Activated CD8-positive, alpha-beta T cell treated with anti-CD3 and anti-CD28 coated beads for 36 hours (primary cell): ENCODE results near the gene PDIA5. TPM values are rescaled to one million over a fixed set of nuclear protein-coding genes. Genes with fewer than 3 reads are reported as not detected.

Source experiments
- ATAC-seq: fragments of 200-7000 bp; cut with Tn5 transposase; one replicate; pipeline ENCODE4 v1.10.0; 2021; ENCODE audit warnings: mild to moderate bottlenecking, moderate library complexity
- CTCF ChIA-PET: fragments of 350-600 bp; sonication (Branson Sonifier 250); formaldehyde crosslinking; loops from one replicate; lab custom pipeline; 2021; ENCODE audit warnings: antibody characterized with exemption; lab: Charles Lee
- POLR2A ChIA-PET: fragments of 350-600 bp; sonication (Branson Sonifier 250); formaldehyde crosslinking; loops from one replicate; lab custom pipeline; 2021; ENCODE audit warnings: antibody characterized with exemption; lab: Charles Lee
- DNase-seq: peaks from one replicate; pipeline ENCODE4 v3.0.0-alpha.2; 2020
- H3K27ac Mint-ChIP-seq: one replicate; pipeline ENCODE4 v1.8.0; 2021; ENCODE audit warnings: mild to moderate bottlenecking, mixed read lengths
- H3K27me3 Mint-ChIP-seq: one replicate; pipeline ENCODE4 v1.8.0; 2021; ENCODE audit warnings: mixed read lengths
- H3K36me3 Mint-ChIP-seq: one replicate; pipeline ENCODE4 v1.8.0; 2021; ENCODE audit warnings: low read depth, mixed read lengths
- H3K4me1 Mint-ChIP-seq: one replicate; pipeline ENCODE4 v1.8.0; 2021; ENCODE audit warnings: low read depth, mixed read lengths
- H3K4me3 Mint-ChIP-seq: one replicate; pipeline ENCODE4 v1.8.0; 2021; ENCODE audit warnings: mild to moderate bottlenecking, moderate library complexity, mixed read lengths
- H3K9me3 Mint-ChIP-seq: one replicate; pipeline ENCODE4 v1.8.0; 2021; ENCODE audit warnings: mixed read lengths
- CTCF ChIP-seq: fragments of 200-600 bp; IDR thresholded peaks from one replicate; pipeline ENCODE4 v1.8.0; 2022; ENCODE audit warnings: antibody characterized with exemption, mild to moderate bottlenecking
- intact Hi-C: fragments of 100-400 bp; cut with micrococcal nuclease; formaldehyde crosslinking; loops from one replicate; pipeline ENCODE4 v1.10.0; 2022
- total RNA-seq, 2 experiments: library from RNA; stranded (reverse); gene quantifications; one replicate each; pipeline ENCODE4 v1.2.3, GENCODE V29; 2021

The PDIA5 gene
- total RNA-seq, 2 experiments from 2014 or later, result 17.9 to 19.0 TPM

DNA sequence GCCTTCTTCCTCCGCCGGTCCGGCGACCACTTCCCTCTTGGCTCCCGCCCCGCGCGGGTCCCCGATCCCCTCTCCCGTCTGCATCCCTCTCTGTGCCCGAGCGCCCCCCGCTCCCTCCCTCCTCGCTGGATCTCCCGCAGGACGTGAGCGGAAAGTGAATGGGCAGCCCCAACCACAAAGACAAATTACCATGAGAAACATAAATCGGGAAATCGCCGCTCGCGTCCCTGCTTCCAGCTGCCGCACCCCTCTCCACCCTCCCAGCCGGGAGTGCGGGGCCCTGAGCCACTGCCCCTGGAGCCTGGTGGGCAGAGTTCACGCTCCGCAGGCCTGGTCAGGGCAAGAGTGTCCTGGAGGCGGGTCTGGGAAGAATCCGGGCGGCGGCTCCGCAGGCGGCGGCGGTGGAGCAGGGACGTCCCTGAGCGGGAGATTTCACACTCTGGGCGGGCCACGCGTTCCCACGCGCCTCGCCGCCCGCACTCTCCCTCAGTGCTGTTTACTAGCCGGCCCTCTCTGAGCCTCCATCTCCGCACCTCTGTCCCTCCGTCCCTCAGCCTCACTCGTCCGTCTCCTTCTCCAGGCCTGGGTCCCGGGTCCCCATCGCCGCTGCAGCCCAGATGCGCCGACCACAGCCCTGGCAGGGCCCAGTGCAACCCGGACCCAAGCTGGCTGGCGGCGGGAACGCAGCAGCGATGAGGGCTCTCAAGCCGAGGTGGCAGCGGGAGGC, 40.1 kb upstream of the PDIA5 start:
- H3K9me3 Mint-ChIP-seq, result no peaks in the 10 kb centered on the region
- H3K27me3 Mint-ChIP-seq, result peaks cover 63% of the 10 kb centered on the region
- ChIA-PET CTCF (interaction anchor here (1.3 to 5.2 kb wide), 6 partner anchors 11 to 1480 kb away, joined by 3 to 38 read pairs (median 6); partner anchors contain the start of gene POLQ), POLR2A (no interaction called here)
- DNase-seq, result peak; percentile 20
- intact Hi-C loops, result loop anchor here (10.0 kb wide), 2 partner anchors 82 to 272 kb away; no protein-coding TSS in a partner anchor
- peaks cover 13% of the 10 kb centered on the region for H3K4me1 Mint-ChIP-seq
- H3K36me3 Mint-ChIP-seq, result no peaks in the 10 kb centered on the region
- no peak for TF ChIP-seq CTCF
- no peak overlapping the region for H3K27ac Mint-ChIP-seq
- peak; percentile 40 for ATAC-seq
- peak overlapping the region; percentile 40 for H3K4me3 Mint-ChIP-seq

DNA sequence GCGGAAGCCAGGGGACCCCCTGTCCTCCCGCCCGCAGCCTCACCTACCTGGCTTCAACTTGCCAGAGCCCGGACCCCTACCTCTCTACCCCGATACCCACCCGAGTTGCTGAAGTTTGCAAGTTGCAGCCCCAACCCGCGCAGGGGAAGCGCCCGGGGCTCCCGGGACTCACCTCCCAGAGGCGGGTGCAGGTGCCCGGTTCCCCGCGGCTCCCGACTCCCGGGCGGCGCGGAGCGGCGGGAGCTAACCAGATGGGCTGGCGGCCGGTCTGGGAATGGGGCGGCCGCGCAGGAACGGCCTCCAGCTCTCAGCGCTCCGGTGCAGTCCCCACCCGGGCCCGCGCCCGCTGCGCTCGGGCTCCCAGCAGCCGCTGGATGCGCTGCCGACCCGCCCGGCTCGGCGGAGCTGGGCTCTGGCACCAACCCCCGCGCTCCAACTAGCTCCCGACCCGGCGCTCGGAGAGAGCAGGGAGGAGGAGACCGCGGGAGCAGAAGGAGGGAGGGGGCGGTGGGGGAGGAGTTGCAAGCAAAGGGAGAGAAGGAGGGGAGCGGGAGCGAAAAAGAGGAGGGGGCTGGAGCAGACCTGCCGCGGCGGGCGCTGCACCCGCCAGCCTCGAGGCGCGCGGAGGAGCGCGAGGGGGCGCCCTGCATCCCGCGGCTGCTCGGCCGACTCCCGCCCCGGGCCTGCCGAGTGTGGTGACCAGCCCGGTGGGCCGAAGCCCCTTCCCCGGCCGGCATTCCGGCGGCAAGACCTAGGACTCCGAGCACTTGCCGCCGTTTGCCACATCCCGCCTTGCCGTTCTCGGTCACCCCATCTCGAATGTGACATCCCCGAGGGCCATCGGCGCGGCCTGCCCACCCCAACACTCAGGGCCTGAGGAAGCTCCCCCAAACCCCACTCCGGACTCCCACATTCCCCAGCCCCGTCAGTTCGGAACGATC, 39.3 kb upstream of the PDIA5 start, which contains the start of gene SEMA5B:
Gene SEMA5B (minus strand): TSS at position 472 of the 941 bp plus-strand sequence. CDS start 66,500 bp downstream, outside the sequence.
- no peaks in the 10 kb centered on the region for H3K9me3 Mint-ChIP-seq
- no peaks in the 10 kb centered on the region for H3K36me3 Mint-ChIP-seq
- no peak for TF ChIP-seq CTCF
- intact Hi-C loops, result loop anchor here (10.0 kb wide), 2 partner anchors 83 to 273 kb away; no protein-coding TSS in a partner anchor
- peak; percentile 12 for DNase-seq
- peak within 1 kb of the TSS; percentile 56 for H3K4me3 Mint-ChIP-seq
- ATAC-seq, result peak; percentile 48
- CTCF ChIA-PET, result interaction anchor here (0.9 to 5.2 kb wide), 15 partner anchors 12 to 1481 kb away, joined by 3 to 38 read pairs (median 4); partner anchors contain the start of genes HSPBAP1, PDIA5 and POLQ
- no peak within 1 kb of the TSS for H3K27ac Mint-ChIP-seq
- POLR2A ChIA-PET, result interaction anchor here (0.5 kb wide), 1 partner anchor 586 kb away, joined by 3 read pairs; no protein-coding TSS in a partner anchor
- H3K4me1 Mint-ChIP-seq, result peaks cover 13% of the 10 kb centered on the region
- H3K27me3 Mint-ChIP-seq, result peaks cover 62% of the 10 kb centered on the region

DNA sequence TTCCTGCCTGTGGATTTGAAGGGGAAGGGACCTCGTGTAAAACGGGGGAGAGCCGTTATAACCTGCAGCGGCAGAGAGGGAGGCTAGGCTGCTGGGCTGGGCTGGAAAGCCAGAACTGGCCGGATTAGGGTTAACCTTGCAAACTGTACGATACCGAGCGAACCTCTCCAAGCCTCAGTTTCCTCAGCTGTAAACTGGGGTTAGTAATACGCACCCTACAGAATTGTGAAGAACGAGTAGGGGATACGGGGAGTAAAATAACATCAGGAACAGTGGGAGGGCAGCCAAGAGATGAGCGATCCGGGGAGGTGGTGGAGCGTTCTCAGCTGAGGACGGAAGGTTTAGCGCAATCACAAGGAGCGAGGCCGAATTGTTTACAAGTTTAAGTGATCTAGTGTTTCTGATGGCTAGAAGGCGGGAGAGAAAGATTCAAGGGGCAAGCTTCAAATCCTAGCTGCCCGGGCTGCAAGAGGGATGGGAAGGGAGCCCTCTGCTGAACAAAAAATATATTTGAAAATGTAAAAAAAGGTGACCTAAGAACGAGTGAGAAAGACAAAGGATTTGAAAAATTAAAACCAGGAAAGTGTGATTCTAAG, 38.5 kb upstream of the PDIA5 start:
- Mint-ChIP-seq H3K4me1 (peaks cover 13% of the 10 kb centered on the region), H3K27ac (no peak overlapping the region), H3K27me3 (peaks cover 58% of the 10 kb centered on the region), H3K36me3 (no peaks in the 10 kb centered on the region), H3K9me3 (no peaks in the 10 kb centered on the region), H3K4me3 (peak overlapping the region; percentile 56)
- TF ChIP-seq CTCF, result peak; percentile 58
- ChIA-PET CTCF (interaction anchor here (0.9 to 5.2 kb wide), 15 partner anchors 13 to 1482 kb away, joined by 3 to 38 read pairs (median 4); partner anchors contain the start of genes HSPBAP1, PDIA5 and POLQ), POLR2A (interaction anchor here (0.5 kb wide), 1 partner anchor 587 kb away, joined by 3 read pairs; no protein-coding TSS in a partner anchor)
- DNase-seq, result peak; percentile 30
- ATAC-seq, result peak; percentile 52
- intact Hi-C loops, result loop anchor here (10.0 kb wide), 2 partner anchors 84 to 274 kb away; no protein-coding TSS in a partner anchor

DNA sequence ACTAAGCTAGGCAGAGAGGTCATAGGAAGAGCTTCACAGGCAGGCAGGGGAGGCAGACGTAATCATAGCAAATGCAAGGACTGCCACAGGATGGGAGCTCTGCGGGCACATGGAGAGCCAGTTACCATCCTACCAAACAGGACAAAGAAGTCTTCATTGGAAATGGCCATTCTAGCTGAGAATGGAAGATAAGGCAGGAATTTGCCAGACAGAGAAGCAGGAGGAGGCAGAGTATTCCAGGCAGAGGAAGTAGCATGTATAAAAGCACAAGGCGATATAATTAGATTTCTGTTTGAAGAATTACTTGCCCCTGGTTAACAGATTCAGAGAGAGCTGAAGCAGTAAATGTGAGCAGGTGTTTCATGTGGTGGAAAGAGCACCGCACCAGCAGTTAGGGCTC, 35.8 kb upstream of the PDIA5 start:
- peaks cover 9% of the 10 kb centered on the region for H3K4me1 Mint-ChIP-seq
- no peaks in the 10 kb centered on the region for H3K9me3 Mint-ChIP-seq
- ATAC-seq, result no peak
- TF ChIP-seq CTCF, result no peak
- ChIA-PET POLR2A (no interaction called here), CTCF (interaction anchor here (1.3 to 5.2 kb wide), 2 partner anchors 14 to 89 kb away, joined by 3 to 38 read pairs; no protein-coding TSS in a partner anchor)
- intact Hi-C loops, result no loop called here
- no peak overlapping the region for H3K4me3 Mint-ChIP-seq
- H3K36me3 Mint-ChIP-seq, result no peaks in the 10 kb centered on the region
- H3K27ac Mint-ChIP-seq, result no peak overlapping the region
- peaks cover 50% of the 10 kb centered on the region for H3K27me3 Mint-ChIP-seq
- DNase-seq, result no peak
